Sigmoid colon (tissue), 7 donors: ENCODE measurements around the gene RNF225. TPM values are rescaled to one million over a fixed set of nuclear protein-coding genes. Genes with fewer than 3 reads are reported as not detected.

Experiments
- DNase-seq: peaks from one replicate; pipeline ENCODE4 v3.0.0-alpha.2; 2019
- H3K27ac ChIP-seq, 4 donors: fragments of 200-600 bp; sonication (generic); one replicate each; pipeline ENCODE4 v1.5.1; 2016 to 2019; ENCODE audit warnings: mild to moderate bottlenecking in 1 of 4
- H3K27me3 ChIP-seq, 3 donors: fragments of 200-600 bp; sonication (generic); one replicate each; pipeline ENCODE4 v1.5.1; 2019; ENCODE audit warnings: mild to moderate bottlenecking in 1 of 3
- H3K36me3 ChIP-seq, 4 donors: fragments of 200-600 bp; sonication (generic); one replicate each; pipeline ENCODE4 v1.5.1; 2016 to 2019
- H3K4me1 ChIP-seq, 4 donors: fragments of 200-600 bp; sonication (generic); one replicate each; pipeline ENCODE4 v1.5.1; 2017 to 2019
- H3K4me3 ChIP-seq, 4 donors: fragments of 200-600 bp; sonication (generic); one replicate each; pipeline ENCODE4 v1.5.1; 2017 to 2019; ENCODE audit warnings: mild to moderate bottlenecking in 2 of 4, moderate library complexity in 1 of 4
- H3K9me3 ChIP-seq, 4 donors: fragments of 200-600 bp in 3 of 4; sonication (generic) in 3 of 4; one replicate each; pipeline versions ENCODE4 v1.5.1 to v1.6.1; 2013 to 2019
- CTCF ChIP-seq, 4 experiments: fragments of 450-650 bp in 3 of 4; fragments of 200-600 bp in 1 of 4; IDR thresholded peaks; one replicate each; pipeline ENCODE4 v1.5.1; 2016 to 2019; ENCODE audit warnings: antibody characterized with exemption in 4 of 4, mild to moderate bottlenecking in 3 of 4, moderate library complexity in 2 of 4
- EP300 ChIP-seq, 4 donors: sonication (generic); formaldehyde crosslinking; IDR thresholded peaks; one replicate each; pipeline ENCODE4 v1.6.1; 2017; ENCODE audit warnings: antibody characterized with exemption in 4 of 4
- POLR2A ChIP-seq, 2 donors: fragments of 450-650 bp; IDR thresholded peaks; one replicate each; pipeline ENCODE4 v1.6.1; 2016; ENCODE audit warnings: antibody characterized with exemption in 2 of 2, mild to moderate bottlenecking in 2 of 2, moderate library complexity in 2 of 2
- POLR2AphosphoS5 ChIP-seq, 4 donors: sonication (generic); formaldehyde crosslinking; IDR thresholded peaks; one replicate each; pipeline ENCODE4 v1.6.1; 2017; ENCODE audit warnings: antibody characterized with exemption in 4 of 4
- WGBS, 2 donors: extraction: QIAGEN DNeasy Blood & Tissue Kit; methylation state at CpG; one replicate each; pipeline ENCODE4 v1.1.7; 2013; 5-methylcytosine and 5-hydroxymethylcytosine counted together
- intact Hi-C: fragments of 100-400 bp; cut with DNase I; formaldehyde crosslinking; loops from one replicate; pipeline ENCODE4 v1.15.1; 2023
- polyA plus RNA-seq, 3 donors: library from polyadenylated mRNA; stranded (reverse); fragments of 200-250 nt; gene quantifications; one replicate each; pipeline ENCODE4 v1.2.3, GENCODE V29; 2013
- total RNA-seq, 4 donors: library from RNA; depleted of rRNA; stranded (reverse); fragments of >200 nt; gene quantifications; one replicate each; pipeline ENCODE4 v1.1.0, GENCODE V29; 2016
- donor health status: healthy with polysubstance abuse.
- donor health status: Bipolar disorder and iron deficiency.
- donor health status: healthy.

RNF225 gene
- total and polyA plus RNA-seq, 7 donors = 0.07 TPM; not detected in 6

- Histone ChIP-seq H3K27me3 (peaks cover 9 to 30% (median 26%) of the 10 kb centered on the region in 3 donors), H3K9me3 (no peaks in the 10 kb centered on the region), H3K36me3 (peaks cover 0 to 69% (median 36%) of the 10 kb centered on the region in 4 donors), H3K4me1 (peaks cover 0 to 27% (median 18%) of the 10 kb centered on the region in 4 donors), H3K4me3 (no peak overlapping the region), H3K27ac (no peak overlapping the region)
- TF ChIP-seq CTCF (IDR thresholded peaks at IDR 0.05) = no peak
- TF ChIP-seq POLR2A (IDR thresholded peaks at IDR 0.05) = no peak
- TF ChIP-seq POLR2AphosphoS5 (IDR thresholded peaks at IDR 0.05) = no peak
- TF ChIP-seq EP300 (IDR thresholded peaks at IDR 0.05) = no peak
- 92 to 94% methylated on average over 26 of the region's 26 CpGs for WGBS, 2 donors
- no peak for DNase-seq
- intact Hi-C loops = no loop called here
Observed at GRCh38 chr19:58392945-58393724, 2.3 kb upstream of the RNF225 start.

- Histone ChIP-seq H3K36me3 (peaks cover 0 to 64% (median 35%) of the 10 kb centered on the region in 4 donors), H3K27me3 (peaks cover 9 to 31% (median 26%) of the 10 kb centered on the region in 3 donors), H3K4me3 (no peak overlapping the region), H3K9me3 (no peaks in the 10 kb centered on the region), H3K27ac (no peak overlapping the region), H3K4me1 (peaks cover 0 to 22% (median 14%) of the 10 kb centered on the region in 4 donors)
- TF ChIP-seq CTCF (IDR thresholded peaks at IDR 0.05) (no peak), POLR2AphosphoS5 (IDR thresholded peaks at IDR 0.05) (no peak), POLR2A (IDR thresholded peaks at IDR 0.05) (no peak), EP300 (IDR thresholded peaks at IDR 0.05) (no peak)
- 79 to 86% methylated on average over 4 of the region's 4 CpGs for whole genome bisulfite sequencing, 2 donors
- intact Hi-C loops = no loop called here
- no peak for DNase-seq
Observed at GRCh38 chr19:58393725-58394033, 1.8 kb upstream of the RNF225 start.

DNA sequence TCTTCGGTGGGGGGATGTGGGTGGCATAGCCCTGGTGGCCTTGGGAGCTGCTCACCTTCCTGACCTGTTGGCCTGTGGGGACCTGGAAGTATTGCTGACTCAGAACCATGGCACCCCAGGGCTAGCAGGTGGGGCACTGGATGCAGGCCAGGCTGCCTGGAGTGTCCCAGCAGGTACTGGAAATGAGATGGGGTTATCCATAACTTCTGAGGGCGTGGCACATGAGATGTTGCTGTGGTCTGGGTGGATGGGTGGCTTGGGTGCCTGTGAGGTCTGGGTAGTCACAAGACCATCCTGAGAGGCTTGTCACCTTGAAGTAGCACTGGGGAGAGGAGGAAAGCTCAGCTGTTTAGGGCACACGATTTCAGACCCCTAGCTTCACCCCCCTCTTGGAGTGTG lies 636 bp upstream of the RNF225 start:
- intact Hi-C loops = no loop called here
- Histone ChIP-seq H3K4me3 (no peak overlapping the region), H3K36me3 (peaks cover 0 to 54% (median 31%) of the 10 kb centered on the region in 4 donors), H3K9me3 (no peaks in the 10 kb centered on the region), H3K4me1 (peaks cover 0 to 16% (median 9%) of the 10 kb centered on the region in 4 donors), H3K27ac (no peak overlapping the region), H3K27me3 (peaks cover 9 to 31% (median 26%) of the 10 kb centered on the region in 3 donors)
- no peak for DNase-seq
- TF ChIP-seq CTCF (IDR thresholded peaks at IDR 0.05) = no peak
- TF ChIP-seq POLR2A (IDR thresholded peaks at IDR 0.05) = no peak
- TF ChIP-seq EP300 (IDR thresholded peaks at IDR 0.05) = no peak
- no peak for TF ChIP-seq POLR2AphosphoS5 (IDR thresholded peaks at IDR 0.05)
- 65 to 69% methylated on average over 3 of the region's 3 CpGs for WGBS, 2 donors

GRCh38 chr19:58395979-58396627 lies 647 bp downstream of the RNF225 start:
- Histone ChIP-seq H3K27me3 (peaks cover 9 to 31% (median 26%) of the 10 kb centered on the region in 3 donors), H3K27ac (no peak overlapping the region), H3K4me3 (no peak overlapping the region), H3K9me3 (no peaks in the 10 kb centered on the region), H3K4me1 (peaks cover 0 to 23% (median 17%) of the 10 kb centered on the region in 4 donors), H3K36me3 (peaks cover 0 to 42% (median 28%) of the 10 kb centered on the region in 4 donors)
- 5 to 6% methylated on average over 75 of the region's 75 CpGs for WGBS, 2 donors
- TF ChIP-seq CTCF (IDR thresholded peaks at IDR 0.05) (no peak), POLR2A (IDR thresholded peaks at IDR 0.05) (no peak), POLR2AphosphoS5 (IDR thresholded peaks at IDR 0.05) (no peak), EP300 (IDR thresholded peaks at IDR 0.05) (no peak)
- DNase-seq = no peak
- intact Hi-C loops = no loop called here
